Fibroblast of skin of right quadriceps (primary cell): Measurements from ENCODE around the gene MUC12.
"Not testable (repeated sequence)": the region's sequence is repeated elsewhere in the genome, so short reads cannot be mapped to it uniquely, and the experiment has no call there.

Experiments
- DNase-seq: peaks from one replicate; pipeline ENCODE4 v3.0.0-alpha.2; 2013

MUC12 gene

DNA sequence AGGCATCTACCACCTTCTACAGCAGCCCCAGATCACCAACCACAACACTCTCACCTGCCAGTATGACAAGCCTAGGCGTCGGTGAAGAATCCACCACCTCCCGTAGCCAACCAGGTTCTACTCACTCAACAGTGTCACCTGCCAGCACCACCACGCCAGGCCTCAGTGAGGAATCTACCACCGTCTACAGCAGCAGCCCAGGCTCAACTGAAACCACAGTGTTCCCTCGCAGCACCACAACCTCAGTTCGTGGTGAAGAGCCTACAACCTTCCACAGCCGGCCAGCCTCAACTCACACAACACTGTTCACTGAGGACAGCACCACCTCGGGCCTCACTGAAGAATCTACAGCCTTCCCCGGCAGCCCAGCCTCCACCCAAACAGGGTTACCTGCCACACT, 29.2 kb downstream of the MUC12 start:
- DNase-seq = not testable (repeated sequence)

- DNase-seq = not testable (repeated sequence)
Observed at GRCh38 chr7:100999334-100999733, 30.0 kb downstream of the MUC12 start.

GRCh38 chr7:101000025-101000424, 30.7 kb downstream of the MUC12 start:
- not testable (repeated sequence) for DNase-seq

DNA sequence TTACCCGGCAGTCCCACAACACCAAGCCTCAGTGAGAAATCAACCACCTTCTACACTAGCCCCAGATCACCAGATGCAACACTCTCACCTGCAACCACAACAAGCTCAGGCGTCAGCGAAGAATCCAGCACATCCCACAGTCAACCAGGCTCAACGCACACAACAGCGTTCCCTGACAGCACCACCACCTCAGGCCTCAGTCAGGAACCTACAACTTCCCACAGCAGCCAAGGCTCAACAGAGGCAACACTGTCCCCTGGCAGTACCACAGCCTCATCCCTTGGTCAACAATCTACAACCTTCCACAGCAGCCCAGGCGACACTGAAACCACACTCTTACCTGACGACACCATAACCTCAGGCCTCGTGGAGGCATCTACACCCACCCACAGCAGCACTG, 33.0 kb downstream of the MUC12 start:
- not testable (repeated sequence) for DNase-seq

DNA sequence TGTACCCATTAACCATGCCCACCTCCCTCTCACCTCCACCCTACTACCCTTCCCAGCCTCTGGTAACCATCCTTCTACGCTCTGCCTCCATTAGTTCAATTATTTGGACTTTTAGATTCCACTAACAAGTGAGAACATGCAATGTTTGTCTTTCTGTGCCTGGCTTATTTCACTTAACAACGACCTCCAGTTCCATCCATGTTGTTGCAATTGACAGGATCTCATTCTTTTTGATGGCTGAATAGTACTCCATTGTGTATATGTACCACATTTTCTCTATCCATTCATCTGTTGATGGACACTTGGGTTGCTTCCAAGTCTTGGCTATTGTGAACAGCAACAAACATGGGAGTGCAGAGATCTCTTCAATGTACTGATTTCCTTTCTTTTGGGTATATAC, 38.0 kb downstream of the MUC12 start:
- DNase-seq = not testable (repeated sequence)

DNA sequence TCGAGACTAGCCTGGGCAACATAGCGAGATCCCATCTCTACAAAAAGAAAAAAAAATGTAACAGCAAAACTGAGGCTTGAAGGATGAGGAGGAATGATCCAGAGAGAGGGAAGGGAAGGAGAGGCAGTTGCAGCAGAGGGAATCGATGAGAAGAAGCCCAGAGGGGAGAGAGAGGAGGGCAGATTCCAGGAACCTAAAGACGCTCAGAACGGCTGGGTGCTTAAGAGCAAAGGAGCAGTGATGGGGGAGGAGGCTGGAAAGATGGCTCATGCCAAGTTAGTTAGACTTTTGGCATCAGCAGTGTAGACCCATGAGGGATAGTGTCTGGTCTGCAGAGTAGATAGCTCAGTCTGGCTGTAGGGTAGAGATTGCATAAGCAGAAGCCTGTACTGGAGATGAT, 40.3 kb downstream of the MUC12 start:
- no peak for DNase-seq

- DNase-seq = no peak
Observed at GRCh38 chr7:101012931-101013330, 43.6 kb downstream of the MUC12 start.

GRCh38 chr7:101015626-101016025, 46.3 kb downstream of the MUC12 start:
- no peak for DNase-seq

DNA sequence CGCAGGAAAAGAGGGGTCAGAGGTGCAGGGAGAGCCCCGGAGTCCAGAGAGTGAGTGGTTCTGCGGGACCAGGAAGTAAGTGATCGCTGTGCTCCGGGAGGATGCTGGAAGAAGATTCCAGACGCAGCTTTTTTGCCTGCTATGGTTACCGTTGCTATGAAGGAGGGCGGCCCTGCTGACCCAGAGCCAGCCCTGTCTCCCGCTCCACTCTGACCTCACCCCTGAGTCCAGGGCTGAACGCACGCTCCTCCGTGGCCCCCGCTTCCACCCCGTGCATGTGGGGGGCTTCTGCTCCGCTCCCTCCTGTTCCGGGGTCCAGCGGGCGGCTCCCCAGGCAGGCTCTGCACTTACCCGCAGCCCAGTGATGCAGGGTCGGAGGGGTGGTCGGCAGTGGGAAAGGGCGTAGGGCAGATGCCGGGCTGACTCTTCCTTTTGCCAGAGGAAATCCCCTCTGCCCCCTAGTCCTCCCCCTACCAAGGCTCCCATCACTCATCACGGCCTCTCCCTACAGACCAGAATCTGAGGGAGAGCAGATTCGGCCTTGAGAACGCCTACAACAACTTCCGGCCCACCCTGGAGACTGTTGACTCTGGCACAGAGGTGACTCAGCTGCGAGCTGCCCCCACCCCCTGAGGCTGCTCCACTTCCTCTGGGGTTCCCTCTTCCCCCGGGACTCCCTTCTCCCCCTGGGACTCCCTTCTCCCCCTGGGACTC, 47.9 kb downstream of the MUC12 start:
- DNase-seq = peak; percentile 85

- DNase-seq = no peak
Observed at GRCh38 chr7:101018271-101019167, 49.2 kb downstream of the MUC12 start.

- no peak for DNase-seq
Observed at GRCh38 chr7:101020444-101020843, 51.1 kb downstream of the MUC12 start.

DNA sequence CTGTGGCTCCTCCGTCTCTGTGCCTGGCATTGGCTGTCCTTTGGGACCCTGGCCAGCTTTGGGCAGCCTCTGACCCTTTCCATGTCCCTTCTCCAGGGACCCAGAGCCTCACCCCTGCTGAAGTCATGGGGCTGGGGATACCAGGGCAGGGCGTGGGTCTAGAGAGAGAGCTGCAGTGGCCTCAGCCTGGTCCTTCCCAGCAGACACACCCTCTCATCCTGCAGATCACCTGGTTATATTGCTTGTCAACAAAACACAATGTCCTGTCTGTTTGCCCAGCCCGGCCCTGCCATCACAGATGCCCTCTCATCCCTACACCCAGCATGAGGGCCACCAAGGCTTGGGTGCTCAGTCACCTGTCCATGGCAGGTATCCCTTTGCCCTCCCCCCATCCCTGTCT, 52.3 kb downstream of the MUC12 start:
- no peak for DNase-seq

DNA sequence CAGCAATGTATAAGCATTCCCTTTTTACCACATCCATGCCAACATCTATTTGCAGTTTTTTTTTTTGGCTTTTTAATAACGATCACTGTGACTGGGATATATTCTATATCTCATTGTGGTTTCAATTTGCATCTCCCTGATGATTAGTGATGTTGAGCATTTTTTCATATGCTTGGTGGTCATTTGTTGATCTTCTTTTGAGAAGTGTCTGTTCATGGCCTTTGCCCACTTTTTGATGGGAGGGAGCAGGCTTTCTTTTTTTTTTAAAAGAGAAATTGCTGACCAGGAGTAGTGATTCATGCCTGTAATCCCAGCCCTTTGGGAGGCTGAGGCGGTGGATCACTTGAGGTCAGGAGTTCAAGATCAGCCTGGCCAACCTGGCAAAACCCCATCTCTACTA, 54.5 kb downstream of the MUC12 start:
- no peak for DNase-seq

GRCh38 chr7:101031082-101031481, 61.7 kb downstream of the MUC12 start:
- DNase-seq = no peak

DNA sequence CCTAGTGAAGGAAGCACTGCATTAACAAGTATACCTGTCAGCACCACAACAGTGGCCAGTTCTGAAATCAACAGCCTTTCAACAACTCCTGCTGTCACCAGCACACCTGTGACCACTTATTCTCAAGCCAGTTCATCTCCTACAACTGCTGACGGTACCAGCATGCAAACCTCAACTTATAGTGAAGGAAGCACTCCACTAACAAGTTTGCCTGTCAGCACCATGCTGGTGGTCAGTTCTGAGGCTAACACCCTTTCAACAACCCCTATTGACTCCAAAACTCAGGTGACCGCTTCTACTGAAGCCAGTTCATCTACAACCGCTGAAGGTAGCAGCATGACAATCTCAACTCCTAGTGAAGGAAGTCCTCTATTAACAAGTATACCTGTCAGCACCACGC, 66.6 kb downstream of the MUC12 start:
- no peak for DNase-seq

GRCh38 chr7:101041283-101041682, 71.9 kb downstream of the MUC12 start:
- DNase-seq = not testable (repeated sequence)

- DNase-seq = peak; percentile 21
Observed at GRCh38 chr7:101058355-101058754, 89.0 kb downstream of the MUC12 start.

- no peak for DNase-seq
Observed at GRCh38 chr7:101059620-101059942, 90.2 kb downstream of the MUC12 start.

DNA sequence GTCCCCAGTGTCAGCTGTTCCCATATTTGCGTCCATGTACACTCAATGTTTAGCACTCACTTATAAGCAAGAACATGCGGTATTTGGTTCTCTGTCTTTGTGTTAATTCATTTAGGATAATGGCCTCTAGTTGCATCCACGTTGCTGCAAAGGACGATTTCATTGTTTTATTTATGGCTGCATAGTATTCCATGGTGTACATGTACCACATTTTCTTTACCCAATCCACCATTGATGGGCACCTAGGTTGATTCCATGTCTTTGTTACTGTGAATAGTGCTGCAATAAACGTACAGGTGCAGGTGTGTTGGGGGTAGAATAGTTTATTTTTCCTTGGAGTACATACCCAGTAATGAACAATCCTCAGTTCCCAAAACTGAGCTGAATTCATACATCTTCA, 91.6 kb downstream of the MUC12 start:
- no peak for DNase-seq

- DNase-seq = not testable (repeated sequence)
Observed at GRCh38 chr7:101064176-101064550, 94.8 kb downstream of the MUC12 start.

GRCh38 chr7:101065162-101065561, 95.8 kb downstream of the MUC12 start:
- DNase-seq = not testable (repeated sequence)

GRCh38 chr7:101066141-101066832, 96.9 kb downstream of the MUC12 start:
- no peak for DNase-seq

DNA sequence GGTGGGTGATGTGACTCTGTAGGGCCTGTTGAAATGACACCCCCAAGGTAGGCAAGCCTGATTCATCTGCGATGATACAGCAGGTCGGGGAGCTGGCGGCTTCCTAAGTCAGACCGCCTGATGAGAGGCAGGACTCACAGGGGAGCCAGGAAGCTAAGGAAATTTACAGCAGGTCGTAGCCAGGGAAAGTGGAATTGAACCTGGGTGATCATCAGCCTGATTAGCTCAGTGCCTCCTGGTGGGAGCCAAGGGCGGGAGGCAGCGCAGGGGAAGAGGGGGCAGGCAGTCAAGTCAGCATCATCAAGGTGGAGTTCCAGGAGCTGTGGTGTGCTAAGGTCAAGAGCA, 97.4 kb downstream of the MUC12 start:
- DNase-seq = no peak

DNA sequence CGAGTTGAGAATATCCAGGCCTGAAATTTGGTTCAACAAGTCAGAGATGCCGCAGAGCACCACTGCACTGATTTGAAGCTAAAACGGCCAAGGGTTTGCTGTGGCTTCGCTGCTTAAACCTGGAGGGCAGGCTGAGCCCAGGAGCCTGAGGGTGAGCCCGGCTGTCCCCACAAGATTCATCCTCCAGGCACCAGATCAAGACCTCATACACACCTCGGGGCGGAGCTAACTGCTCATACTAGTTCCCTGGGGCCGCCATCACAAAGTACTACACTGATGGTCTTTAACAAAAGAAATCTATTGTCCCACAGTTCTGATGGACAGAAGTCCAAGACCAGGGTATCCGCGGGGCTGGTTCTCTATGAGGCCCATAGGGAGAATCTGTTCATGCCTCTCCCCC, 99.0 kb downstream of the MUC12 start:
- DNase-seq = no peak
